HG02642 (cell line): ENCODE measurements around the gene COL21A1.
A peak's percentile ranks its signal among the peaks of the same experiment; 100 is the strongest.

ENCODE experiments used
- ATAC-seq: cut with Tn5 transposase; IDR thresholded peaks from one replicate; pipeline ENCODE4 v1.9.1; 2021; ENCODE audit warnings: mild to moderate bottlenecking; ENCODE audit not compliant: unreplicated experiment, poor library complexity

The COL21A1 gene

DNA sequence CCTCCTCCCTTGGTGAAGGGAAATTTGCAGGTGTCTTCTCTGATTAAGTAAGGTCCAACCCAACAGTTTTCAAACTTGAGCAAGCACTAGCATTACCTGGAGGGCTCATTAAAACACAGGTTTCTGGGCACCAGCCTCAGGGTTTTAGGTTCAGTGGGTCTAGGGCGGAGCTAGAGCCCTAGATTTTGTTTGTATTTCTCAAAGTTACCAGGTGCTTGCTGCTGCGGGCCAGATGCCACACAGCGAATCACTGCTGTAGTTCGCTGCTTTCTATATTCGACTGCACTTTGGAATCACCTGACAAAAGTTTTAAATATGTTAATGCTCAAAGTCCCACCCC lies 869 bp downstream of the COL21A1 start:
- no peak for ATAC-seq

DNA sequence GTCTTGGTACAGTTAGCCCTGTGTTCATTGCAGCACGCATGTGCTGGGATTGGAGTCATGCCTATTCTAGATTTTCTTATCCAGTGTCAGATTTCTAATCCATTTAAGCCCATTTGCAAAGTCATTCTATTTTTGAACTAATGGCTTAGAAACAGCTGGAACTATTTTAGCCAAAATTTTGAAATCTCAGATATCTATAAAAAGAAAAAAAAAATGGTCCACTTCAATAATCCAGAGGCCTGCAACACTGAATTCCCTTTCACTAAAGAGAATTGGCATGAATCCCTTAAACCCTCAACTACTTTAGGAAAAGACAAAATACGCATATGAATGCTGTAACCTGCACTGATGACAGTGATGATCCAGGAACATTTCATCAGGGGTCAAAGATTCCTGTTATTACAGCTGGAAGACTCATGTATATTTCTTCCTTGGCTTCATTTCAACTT lies 1.5 kb downstream of the COL21A1 start:
- no peak for ATAC-seq

DNA sequence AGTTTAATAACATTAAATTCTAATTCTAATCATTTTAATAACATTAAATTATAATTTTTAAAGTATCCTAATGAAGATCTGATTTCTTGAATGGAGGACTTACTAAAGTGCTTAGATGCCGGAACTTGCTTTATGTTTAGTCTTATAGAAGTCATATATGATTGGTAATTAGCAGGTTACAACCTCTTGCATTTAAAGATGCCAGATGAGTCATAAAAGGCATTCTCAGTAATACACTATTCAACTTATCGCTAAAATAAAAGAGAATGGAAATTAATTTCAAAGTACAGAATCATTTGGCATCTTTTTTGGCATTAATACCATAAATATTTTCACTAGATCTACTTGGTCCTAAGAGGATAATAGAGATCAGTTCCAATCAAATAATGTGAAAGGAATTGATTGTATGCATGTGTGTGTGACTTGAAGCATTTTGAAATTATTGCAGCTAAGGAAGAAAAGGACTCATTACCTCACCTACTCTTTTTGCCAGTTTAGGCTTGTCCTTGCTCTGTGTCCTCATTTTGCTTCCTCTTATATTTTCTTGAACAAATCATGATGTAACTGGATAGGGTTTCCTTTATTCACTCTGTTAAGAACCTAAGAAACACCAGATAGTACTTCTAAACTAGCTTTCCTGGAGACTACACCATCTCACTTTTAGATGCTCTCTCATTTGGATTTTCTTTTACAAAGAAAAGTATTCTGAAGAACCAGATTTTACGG lies 2.7 kb downstream of the COL21A1 start:
- ATAC-seq = no peak

DNA sequence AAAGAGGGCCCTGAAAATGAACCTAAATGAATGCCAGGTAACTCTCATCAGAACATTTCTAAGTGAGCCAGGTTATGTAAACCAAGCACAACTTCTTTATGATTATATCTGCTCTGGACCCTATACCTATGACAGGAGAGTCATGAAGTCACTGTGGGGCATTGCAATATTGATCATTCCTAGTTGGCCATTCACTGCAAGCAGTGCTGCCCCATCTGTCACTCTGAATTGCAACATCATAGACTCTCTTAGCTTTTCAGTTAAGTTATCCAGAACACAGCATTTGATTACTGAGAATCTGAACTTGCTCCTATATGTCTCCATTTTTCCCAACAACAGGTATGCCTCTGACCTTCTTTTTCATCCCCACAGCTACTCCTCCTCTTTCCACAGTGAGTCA lies 3.3 kb downstream of the COL21A1 start:
- ATAC-seq = no peak

DNA sequence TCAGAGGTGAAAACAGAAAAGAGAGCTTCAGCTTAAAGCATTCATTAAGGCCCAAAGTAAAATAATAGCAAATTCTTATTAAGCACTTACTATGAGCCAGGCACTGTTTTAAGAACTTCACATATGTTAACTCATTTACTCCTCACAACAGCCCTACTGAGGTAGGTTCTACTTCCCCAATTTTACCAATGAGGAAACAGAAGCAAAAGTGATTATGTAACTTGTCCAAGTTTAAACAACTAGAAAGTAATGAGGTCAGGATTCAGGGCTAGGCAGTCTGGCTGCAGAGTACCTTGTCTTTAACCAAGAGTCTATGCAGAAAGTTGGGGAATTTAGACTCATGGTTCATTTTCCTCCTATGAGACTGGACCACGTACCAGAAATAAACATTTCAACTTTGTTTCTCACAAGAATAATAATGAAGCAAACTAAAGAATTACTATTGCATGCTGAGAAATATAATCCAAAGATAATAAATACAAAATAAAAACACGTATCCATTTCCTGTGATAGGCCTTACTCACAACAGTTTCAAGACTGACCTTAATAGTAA lies 3.8 kb downstream of the COL21A1 start:
- peak; percentile 61 for ATAC-seq

DNA sequence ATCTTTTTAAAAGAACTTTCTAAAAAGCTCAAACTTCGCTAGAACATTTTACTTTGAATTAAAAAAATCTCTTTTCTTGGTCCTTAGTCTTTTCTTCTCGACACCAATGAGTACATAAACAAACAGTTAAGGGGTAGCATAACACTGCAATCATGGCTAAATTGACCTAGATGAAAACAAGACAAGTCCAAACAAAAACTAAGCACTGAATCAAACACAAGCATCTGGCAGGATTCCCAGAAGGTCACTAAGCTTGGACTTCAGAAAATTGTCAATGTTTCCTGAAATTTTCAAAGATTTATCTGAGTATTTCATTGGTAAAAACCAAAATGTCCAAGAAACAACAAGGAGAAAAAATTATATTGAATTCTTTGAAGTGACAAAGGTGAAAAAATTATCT lies 5.0 kb downstream of the COL21A1 start:
- no peak for ATAC-seq

DNA sequence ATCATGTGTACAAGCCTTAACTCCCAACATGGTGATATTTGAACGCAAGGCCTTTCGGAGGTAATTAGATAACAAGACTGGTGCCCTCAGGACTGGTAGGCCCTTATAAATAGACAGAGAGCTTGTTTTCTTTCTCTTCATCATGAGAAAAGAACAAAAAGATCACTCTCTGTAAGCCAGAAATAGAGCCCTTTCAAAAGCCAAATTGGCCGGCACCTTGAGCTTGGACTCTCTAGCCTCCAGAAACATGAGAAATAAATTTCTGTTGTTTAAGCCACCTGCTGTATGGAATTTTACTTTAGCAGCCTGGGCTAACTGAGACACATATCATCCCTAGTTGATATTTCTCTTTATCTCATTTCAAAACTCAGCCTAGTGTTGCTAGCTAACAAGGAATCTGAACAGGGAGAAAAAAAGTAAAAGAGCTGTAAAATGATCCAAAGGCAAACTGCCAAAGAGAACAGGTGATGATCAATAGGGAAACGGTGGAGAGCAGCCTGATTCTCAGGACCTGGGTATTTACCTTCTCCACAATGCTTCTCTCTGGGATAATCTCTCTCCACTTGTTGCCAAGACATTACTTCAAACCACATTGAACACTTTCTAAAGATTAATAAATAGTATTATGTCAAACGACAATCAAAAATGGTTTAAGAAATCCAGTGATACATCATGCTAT lies 6.1 kb downstream of the COL21A1 start:
- ATAC-seq = no peak

DNA sequence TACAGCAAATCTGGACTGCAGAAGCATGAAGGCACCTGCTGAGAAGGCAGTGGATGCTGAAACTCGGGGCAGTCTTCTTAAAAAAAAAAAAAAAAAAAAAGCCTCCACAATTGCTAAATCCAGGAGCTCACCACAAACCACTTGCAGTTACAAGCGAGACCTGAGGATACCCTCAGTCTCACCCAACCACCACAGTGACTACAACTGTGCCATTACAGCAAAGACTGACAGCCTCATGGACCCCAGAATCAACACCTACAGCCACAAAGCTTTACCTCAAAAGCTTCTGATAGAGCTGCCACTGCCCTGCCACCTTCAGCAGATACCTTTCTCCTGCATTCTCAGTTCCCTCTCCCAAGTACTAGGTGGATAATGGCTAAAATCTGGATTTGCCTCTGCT lies 9.0 kb downstream of the COL21A1 start:
- no peak for ATAC-seq

DNA sequence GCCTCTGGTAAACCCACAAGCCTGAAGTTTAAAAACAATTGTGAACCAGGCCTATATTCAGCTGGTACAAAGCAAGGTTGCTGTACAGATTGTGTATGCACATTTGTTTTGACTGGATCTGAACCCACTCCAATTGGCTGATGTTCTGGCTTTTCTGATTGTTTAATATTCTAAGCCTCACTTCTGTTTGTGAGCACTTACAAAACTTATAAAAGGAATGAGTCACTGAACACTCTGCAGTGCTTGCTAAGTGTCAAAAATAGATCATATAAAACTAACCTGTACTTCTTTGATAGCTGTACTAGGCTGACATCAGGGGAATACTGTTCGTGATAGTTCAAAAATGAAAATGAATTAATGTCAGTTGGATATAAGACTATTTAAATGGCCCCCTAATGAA lies 12.1 kb downstream of the COL21A1 start:
- no peak for ATAC-seq

DNA sequence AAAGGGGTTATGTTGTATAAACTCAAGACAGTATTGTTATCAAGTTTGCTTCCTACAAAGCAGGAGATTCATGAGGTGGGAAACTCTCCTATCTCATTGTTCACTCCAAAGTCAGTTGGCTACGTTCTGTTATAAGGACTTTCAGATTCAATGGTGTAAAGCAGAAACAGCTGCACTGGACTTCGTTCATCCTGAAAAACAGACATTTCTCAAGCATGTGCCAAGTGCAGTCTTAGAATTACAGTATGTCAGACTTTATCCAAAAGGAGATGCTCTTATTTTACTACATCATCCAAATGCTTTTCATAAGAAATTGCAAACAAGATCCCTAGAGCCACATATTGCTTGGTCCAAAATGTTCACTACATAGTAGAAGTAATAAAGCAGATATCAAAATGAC lies 14.9 kb downstream of the COL21A1 start:
- no peak for ATAC-seq

DNA sequence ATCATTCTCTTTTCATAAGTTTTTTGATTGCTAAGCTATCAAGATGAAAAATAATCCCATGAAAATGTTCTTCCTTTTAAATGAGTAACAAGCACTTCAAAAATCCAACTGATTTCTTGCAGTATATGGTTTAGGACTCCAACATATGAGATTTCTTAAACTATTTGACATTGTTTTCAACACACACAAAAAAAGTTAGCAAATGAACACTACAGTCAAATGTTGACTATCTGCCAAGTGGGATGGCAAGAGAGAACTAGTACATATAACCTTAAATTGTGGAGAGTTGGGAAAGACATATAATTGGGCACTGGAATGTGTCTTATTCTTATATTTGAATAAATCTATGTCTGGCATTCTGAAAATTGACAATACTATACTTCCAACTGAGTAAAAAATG lies 15.6 kb downstream of the COL21A1 start:
- no peak for ATAC-seq

DNA sequence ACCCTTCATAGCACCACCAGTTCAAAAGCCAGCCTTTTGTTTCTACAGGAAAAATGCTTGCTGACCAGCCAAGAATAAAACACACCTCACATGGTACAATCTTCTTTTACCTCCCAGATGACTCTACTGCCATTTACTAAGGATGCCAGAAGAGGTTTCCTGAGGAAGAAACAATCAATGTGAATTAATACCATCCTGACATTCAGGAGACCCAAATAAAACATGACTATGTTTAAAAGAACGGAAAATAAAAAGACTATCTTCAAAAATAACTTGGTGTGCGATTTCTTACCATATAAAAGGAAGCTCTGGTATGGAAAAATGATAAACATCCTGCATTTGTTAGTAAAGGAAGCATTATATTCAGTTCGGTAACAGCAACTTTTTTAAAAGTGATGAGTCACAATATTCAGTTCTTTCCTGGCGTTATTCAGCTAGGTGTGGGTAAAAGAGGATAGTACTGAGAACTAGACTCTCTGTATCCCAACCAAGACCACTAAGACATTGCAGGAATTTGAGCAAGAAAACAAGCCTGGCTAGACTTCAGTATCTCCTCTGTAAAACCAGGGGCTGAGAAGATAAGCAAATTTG lies 16.3 kb downstream of the COL21A1 start:
- ATAC-seq = no peak

DNA sequence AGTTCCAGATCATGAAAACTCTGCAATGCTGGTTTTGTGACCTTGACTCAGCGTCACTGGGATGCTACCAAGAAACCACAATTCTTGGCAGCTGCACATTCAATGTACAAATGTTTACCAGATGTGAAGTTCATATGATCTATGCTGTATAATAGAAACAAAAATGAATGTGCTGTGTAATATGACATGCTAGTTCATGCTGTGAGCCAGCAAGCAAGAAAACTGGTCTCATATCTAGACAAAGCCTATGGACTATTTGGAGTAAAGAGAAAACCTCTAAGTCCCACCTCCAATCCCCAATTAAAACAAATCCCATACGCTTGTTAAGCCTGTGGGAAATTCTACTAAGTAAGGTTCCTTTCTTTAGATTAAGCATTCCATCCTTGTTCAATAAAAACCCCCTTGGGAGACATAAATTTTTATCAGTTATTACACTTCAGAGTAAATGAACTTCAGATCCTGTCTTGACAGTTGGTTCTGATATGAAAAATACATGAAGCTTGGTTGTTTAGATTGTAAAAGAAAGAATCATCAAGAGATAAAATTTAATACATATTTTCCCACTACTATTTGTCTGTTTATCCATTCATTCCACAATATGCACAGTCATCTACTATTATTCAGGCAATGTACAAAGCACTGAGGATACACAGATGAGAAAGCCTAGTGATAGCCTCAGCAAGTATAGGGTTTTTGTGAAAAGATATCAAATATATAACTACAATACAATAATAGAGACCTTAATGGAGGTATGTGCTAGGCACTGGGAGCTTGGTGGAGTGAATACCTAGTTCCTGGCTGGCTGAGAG lies 20.1 kb downstream of the COL21A1 start:
- no peak for ATAC-seq

DNA sequence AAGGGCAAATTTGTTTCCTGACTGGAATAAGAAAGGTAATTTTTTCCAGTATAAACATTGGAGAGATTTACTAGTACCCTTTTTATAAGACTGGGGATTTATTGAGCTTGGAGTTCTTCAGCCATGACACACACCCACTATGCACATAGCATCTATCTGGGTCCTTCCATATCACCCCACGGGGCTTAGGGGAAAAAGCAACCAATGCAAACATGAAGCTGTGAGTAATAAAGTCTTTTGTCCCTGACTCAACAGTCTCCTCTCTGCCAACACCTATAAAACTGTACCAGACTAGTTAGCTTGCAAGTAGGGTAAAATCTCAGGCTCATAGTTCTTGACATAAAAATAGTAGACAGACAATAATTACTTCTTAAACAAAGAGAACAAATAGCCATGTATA lies 23.4 kb downstream of the COL21A1 start:
- no peak for ATAC-seq

DNA sequence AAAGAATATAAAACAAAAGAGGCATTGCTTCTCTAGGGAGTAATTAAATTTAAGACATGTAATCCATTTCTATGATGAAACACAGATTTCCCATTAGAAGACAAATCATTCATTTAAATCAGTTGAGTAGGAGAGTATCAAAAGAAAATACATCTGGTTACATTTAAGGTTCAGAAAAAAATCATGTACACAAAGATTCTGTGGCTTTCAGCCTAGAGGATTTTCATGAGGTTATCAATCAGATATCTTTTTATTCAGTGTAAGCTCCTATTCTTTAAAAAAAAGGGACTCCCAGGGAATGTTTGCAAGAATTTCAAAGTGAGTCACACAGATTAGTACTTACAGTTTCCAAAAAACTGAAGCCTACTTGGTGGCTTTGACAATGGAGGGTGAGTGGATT lies 24.9 kb downstream of the COL21A1 start:
- no peak for ATAC-seq

DNA sequence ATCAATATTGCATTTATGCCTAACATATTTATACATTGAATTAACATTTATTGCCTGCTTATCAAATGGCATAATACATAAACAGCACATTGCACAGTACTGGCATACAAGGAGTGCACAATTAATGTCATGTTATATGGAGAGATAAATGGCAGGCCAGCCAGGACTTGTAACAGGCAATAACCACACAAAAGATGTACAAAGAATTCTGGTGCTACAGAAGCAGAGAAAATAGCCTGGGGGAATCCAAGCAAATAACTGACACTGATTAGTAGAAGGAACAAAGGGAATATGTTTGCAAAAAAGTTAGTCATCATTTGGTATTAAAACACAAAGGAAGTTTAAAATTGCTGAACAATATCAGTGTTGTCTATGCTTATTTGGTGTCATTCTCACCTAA lies 27.3 kb downstream of the COL21A1 start:
- no peak for ATAC-seq

DNA sequence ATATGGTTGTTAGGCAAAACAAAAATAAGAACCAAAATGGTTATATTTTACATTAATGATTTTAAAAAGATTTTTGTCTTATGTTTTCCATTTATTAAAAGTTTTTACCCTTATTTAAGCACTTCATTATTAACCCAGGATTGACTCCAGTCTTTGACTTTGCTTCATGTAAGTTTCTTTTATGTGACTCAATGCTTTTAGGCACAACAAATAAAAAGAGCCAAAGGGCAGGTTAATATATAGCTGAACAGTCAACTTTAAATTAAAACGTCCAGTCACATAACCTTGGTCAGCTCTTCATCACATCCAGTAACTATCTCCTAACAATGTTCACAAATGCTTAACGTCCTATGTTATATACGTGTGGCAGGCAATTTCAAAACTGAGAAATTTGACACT lies 32.7 kb downstream of the COL21A1 start:
- ATAC-seq = no peak

DNA sequence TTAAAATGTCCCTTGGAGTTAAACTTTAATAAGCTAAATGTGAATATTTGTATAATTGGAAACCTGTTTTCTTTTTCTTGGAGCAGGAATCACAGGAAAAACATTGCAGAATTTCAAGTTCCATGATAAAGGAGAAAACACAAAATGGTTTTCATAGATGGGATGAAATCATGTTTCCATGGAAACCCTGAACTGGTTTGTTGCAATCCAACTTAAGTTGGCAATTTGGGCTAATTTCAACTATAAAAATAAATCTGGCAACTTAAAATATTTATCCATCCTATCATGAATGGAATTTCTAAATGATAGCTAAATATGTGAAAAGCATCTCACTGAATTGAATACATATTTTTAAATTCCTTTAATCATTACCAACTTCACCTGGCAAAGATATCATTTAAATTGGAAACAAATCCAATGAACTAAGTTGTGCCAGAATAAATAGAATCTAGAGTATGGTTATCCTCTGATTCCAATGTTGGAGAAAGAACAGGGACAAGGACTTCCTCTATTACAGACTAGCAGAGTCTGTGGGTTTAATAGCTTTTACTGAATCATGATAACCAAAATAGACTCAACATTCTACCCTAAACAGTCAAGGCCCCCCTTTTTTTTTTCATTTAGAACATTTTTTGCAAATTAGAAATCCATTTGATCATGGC lies 33.2 kb downstream of the COL21A1 start:
- no peak for ATAC-seq

DNA sequence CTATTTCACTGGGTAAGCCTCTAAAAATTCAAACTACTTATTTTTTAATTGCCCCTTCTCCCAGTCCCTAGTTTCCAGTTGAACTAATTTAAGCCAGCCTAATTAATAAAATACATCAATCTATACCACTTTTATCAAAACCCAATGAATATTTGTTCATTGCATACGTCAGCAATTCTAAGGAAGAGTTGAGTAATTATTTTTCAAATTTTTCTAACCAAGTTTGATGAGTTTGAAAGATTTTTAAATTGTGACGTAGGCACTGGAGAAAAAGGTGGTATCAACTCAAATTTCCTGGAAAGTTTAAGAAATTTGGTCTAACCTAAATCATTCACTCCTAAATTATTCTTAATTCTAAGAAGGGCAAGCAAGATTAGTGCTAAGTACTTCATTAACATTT lies 35.7 kb downstream of the COL21A1 start:
- ATAC-seq = no peak

DNA sequence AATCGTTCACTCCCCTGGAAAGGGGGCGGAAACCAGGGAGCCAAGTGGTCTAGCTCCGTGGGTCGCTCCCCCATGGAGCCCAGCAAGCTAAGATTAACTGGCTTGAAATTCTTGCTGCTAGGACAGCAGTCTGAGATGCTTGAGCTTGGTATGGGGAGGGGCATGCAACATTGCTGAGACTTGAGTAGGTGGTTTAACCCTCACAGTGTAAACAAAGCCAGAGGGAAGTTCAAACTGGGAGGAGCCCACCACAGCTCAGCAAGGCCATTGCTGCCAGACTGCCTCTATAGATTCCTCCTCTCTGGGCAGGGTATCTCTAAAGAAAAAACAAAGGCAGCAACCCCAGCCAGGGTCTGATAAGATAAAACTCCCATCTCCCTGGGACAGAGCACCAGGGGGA lies 43.2 kb downstream of the COL21A1 start:
- no peak for ATAC-seq
